ENCODE data around the gene EIF2S2.

The EIF2S2 gene

DNA sequence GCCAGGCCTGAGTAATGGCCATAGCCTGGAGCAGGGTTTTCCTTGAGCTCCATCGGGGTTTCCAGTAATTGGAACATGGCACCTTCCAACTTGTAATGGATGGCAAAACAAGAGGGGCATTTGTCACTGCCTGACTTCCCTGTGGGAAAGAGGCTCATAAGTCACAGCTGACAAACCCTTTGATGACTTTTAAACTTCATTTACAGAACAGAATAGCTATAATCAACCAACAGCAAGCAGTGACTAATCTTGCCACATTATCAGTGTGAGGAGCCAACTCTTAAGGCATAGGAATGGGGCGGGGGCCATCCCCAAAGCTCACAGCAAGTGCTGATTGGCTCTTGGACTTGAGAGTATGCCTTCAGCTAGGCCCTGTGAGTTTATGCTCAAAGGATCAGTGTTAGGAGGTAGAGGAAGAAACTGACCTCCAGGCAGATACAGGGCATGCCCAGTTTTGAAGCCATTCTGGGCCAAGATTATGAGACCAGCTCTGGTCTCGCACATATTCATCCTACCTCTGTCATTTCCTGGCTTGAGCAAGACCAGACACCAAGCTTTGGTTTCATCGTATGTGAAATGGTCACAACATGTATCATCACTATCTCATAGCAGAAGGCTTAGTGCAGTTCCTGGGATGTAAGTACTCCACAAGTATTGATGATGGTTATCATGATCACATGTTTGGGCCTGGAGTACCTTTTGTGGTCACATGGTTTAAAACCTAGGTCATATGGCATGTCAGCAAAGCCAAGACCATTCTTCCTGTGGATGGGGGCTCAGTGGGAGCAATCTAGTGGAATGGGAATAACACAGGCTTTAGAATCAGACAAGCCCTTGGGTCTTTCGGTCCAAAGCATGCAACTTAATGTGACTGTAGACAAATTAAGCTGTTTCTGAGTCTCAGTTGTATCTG, 49.2 kb downstream of the EIF2S2 start:
- no peak for DNase-seq (ENCODE audit: low read depth)

- DNase-seq (ENCODE audit: low read depth), result no peak
These were observed 50.3 kb downstream of the EIF2S2 start for GRCh38 chr20:34061695-34062094.

DNA sequence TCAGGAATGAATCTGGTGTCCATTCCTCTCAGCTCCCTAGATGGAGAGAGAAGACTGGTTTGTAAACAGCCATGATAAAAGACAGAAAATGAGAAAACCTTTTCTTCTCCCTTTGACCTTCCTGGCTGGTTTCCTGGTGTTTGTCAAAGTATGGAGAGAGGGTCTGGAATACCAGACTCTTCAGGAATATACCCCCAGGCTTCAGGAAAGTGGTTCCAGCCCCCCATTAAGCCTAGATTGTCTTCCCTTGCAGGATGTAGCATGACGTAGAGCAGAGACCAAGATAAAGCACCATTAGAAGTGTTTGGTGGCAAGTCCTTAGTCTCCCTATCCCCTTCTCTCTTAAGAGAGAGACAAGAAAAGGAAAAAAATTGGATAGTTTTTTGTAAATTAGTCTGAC, 51.1 kb downstream of the EIF2S2 start:
- DNase-seq (ENCODE audit: low read depth), result no peak

- peak; percentile 7 for DNase-seq (ENCODE audit: low read depth)
These were observed 53.2 kb downstream of the EIF2S2 start for GRCh38 chr20:34058831-34059230.

GRCh38 chr20:34055290-34055689, 56.8 kb downstream of the EIF2S2 start:
- DNase-seq (ENCODE audit: low read depth), result no peak

DNA sequence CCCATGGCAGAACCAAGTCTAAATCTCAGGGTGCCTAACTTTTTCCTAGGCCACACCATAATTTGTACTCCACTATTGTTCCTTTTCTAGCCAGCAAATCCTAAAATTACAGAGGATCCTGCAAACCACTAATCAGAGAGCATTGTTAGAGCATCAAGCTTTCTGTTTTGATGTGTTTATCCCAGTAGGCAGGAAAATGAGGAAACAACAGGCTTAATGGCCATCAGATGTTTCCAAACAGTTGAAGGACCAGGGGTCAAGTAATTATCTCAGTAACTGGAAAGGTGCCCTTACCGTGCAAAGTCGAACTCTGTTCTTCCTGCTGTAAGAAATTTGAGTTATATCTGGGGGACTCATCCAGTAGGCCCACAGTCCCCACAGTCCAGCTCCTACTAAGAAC, 59.6 kb downstream of the EIF2S2 start:
- DNase-seq (ENCODE audit: low read depth), result no peak

DNA sequence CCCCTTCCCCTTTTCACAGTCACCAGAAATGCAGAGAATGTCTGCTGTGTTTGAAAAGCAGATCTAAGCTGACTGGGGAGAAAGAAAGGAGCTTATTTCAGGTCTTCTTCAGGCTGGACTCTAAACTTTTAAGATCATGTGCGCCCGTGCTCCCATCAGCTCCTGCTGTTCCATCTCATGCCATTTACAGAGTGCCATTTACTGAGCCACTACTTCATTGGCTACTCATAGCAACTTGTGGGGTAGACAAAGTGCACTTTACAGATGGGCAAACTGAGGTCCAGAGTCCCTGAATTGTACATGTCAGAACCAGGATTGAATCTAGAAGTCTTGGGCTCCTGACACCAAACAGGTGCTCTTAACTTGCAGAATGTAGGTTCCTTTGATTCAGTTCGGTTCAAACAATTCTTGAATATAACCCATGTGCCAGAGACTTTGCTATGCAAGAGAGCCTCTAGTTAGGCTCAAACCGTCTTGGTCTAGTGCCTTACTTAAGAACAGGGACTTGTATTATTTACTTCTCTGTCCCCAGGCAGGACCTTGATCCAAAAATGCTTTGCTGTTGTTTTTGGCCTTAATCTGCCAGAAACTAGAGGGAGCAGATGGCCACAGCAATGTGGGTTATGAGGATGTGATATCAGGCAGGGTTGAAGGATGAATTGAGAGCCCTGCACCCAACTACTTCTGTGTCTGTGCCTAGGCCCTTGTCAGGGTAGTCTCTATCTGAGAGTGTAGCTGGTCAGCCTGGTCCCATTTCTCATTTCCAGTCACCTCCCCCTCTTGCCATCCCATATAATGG, 61.9 kb downstream of the EIF2S2 start:
- DNase-seq (ENCODE audit: low read depth), result no peak

DNA sequence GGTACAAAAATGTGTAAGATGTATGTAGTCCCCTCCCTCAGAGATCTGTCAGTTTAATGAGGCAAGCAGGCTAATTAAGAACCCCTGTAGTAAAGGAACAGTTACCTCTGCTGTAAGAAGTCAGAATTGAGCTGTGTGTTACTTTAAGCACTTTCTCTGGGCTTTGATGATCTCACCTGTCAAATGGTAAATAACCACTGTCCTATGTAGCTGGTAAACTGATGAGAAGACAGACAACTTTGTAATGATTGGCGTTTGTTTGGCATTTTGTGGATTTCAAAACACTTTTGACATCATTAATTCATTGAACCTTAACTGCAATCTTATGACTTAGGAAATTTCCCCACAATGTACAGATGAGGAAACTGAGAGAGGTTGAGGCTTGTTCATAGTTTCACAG, 62.7 kb downstream of the EIF2S2 start:
- DNase-seq (ENCODE audit: low read depth), result no peak

DNA sequence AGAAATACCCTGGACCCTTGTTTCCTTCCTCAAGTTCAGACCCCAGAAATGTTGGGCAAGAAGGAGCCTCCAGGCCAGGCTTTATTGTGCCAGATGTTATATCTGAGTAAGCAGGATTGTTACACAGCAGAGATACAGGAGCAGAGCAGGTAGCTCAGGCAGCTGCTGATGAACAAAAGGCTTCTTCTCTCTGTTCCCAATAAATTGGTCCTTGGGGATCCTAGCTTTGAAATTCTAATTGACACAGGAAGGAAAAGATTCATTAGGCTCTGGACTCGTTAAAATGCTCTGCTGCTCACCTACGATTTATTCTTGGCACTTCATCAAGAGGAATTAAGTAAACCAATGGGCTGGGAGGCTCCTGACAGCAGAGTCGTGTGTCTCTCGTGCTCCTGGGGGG, 64.1 kb downstream of the EIF2S2 start:
- no peak for DNase-seq (ENCODE audit: low read depth)

- DNase-seq (ENCODE audit: low read depth), result no peak
These were observed 64.9 kb downstream of the EIF2S2 start for GRCh38 chr20:34047010-34047687.

DNA sequence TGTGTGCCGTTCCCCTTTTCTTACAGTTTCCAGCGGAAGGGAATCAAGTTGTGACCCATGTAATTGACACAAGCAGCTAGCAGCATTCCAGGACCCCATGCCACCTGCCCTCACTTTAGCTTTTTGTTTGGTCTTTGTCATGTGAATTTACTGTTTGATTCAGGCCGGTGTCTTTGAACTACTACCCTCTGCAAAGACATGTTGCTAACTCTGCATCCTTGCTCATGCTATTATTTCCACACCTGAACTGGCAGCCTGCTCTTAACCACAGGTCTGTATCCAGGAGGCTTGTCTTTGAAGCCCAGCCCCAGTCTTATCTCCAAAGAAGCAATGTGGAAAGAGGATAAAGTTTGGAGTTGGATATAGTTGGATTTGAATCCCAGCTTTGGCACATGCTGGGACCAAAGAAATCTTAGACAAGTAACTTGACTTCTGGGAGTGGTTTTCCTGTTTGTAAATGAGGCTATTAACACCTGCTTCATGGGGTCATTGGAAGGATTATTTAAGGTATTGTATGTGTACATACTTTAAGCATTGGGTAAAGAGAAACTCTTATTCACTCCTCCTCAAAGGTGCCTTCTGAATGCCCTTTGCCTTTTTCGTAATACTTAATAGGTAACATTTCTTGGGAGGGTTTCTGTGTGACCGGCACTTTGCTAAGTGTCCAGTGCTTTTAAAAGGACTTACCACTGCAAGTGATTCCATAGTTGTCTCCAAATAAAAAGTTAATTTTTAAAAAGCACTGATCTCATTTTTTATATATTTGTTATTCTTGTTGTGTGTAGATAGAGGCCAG, 65.9 kb downstream of the EIF2S2 start:
- DNase-seq (ENCODE audit: low read depth), result no peak

DNA sequence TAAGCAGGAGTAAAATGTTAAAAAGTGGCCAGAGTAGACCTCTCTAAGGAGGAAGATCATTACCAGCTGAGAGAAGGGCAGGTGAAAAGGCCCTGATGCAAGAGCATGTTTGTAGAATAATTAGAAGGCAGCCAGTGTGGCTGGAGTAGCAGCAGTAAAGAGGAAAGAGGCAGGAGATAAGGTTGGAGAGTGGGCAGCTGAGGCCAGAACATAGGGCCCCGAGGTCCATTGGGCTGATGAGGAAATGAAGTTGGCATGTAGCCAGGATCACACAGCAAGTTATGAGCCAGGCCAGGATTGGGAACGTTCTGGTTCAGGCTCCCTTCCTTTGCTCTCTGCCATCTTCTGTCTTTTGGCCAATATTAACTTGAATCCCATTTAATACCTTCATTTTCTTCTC, 66.7 kb downstream of the EIF2S2 start:
- no peak for DNase-seq (ENCODE audit: low read depth)

GRCh38 chr20:34043025-34043424, 69.0 kb downstream of the EIF2S2 start:
- DNase-seq (ENCODE audit: low read depth), result no peak

GRCh38 chr20:34042262-34042661, 69.8 kb downstream of the EIF2S2 start:
- no peak for DNase-seq (ENCODE audit: low read depth)

- DNase-seq (ENCODE audit: low read depth), result no peak
These were observed 70.8 kb downstream of the EIF2S2 start for GRCh38 chr20:34041226-34041625.

DNA sequence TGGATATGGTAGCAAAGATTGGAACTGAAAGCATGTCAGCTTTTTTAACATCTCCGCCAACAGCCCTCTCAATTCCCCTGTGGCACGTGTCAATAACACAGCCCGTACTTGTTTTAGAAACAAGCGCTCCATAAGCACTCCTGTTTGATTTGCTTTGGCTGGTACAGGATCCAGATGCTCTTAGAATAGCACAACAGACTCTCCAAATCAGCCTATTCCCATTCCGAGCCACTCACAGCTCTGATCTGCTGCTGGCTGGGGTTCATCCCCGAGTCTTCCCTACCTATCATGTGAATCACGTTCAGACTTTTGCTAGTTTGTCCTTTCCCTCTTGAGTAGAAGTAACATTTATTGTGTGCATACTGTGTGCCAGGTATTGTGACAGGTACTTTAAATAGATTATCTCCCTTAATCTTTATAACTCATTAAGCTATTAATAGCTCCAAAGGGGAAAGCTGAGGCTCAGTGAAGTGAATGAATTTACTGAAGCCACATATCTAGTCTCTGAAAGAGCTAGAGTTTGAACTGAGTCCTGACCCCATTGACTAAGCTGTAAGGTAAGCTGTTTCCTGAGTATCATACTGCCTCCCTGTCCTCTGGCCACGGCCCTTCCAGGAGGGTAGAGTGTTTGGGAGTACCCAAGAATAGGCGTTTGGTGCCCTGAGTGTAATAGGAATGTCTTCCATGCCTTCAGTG, 71.6 kb downstream of the EIF2S2 start:
- DNase-seq (ENCODE audit: low read depth), result no peak

Measured in T follicular helper cell (primary cell).